Measurements from ENCODE around the gene SORCS1. TPM values are rescaled to one million over a fixed set of nuclear protein-coding genes. Genes with fewer than 3 reads are reported as not detected.

Gene SORCS1
- total RNA-seq, 4 donors from 2014 or later: 7.1 to 16.7 (median 10.7) TPM

DNA sequence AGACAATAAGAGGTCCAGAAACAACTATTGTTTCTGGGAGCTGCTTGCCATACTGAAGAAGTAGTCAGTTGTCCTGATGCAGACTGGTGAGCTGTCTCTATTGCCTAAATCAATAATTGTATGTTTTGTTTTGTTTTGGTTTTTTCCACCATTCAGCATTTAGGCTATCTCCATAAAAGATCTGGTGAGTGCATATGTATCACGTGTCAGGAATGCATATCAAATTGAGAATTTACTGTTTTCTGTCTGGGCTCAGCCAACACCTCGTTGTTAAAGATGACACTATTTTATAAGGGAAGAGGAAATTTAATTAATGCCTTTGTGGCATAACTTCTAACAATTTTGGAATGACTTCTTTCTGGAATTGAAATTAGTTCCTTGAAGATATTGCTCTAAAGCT is 66.2 kb downstream of the SORCS1 start:
- no peak overlapping the region for H3K4me3 ChIP-seq
- intact Hi-C loops (cut with DNase I): no loop called here
- 67% methylated on average over 2 of the region's 2 CpGs for WGBS
- TF ChIP-seq, protein P1, sequence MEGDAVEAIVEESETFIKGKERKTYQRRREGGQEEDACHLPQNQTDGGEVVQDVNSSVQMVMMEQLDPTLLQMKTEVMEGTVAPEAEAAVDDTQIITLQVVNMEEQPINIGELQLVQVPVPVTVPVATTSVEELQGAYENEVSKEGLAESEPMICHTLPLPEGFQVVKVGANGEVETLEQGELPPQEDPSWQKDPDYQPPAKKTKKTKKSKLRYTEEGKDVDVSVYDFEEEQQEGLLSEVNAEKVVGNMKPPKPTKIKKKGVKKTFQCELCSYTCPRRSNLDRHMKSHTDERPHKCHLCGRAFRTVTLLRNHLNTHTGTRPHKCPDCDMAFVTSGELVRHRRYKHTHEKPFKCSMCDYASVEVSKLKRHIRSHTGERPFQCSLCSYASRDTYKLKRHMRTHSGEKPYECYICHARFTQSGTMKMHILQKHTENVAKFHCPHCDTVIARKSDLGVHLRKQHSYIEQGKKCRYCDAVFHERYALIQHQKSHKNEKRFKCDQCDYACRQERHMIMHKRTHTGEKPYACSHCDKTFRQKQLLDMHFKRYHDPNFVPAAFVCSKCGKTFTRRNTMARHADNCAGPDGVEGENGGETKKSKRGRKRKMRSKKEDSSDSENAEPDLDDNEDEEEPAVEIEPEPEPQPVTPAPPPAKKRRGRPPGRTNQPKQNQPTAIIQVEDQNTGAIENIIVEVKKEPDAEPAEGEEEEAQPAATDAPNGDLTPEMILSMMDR (IDR thresholded peaks at IDR 0.05): no peak
- TF ChIP-seq EP300 (IDR thresholded peaks at IDR 0.05): no peak
- TF ChIP-seq POLR2A (IDR thresholded peaks at IDR 0.05; ENCODE audit: low read depth): no peak
- TF ChIP-seq POLR2AphosphoS5 (IDR thresholded peaks at IDR 0.05): no peak
- peaks cover 0 to 2% (median 0%) of the 10 kb centered on the region in 4 donors for H3K27me3 ChIP-seq
- no peaks in the 10 kb centered on the region for H3K9me3 ChIP-seq
- no peak overlapping the region for H3K27ac ChIP-seq (replicated peaks in 1 of 4)
- H3K4me1 ChIP-seq: peaks cover 2 to 10% (median 8%) of the 10 kb centered on the region in 4 donors
- DNase-seq (ENCODE audit: extremely low spot score): no peak
- no peaks in the 10 kb centered on the region for H3K36me3 ChIP-seq

DNA sequence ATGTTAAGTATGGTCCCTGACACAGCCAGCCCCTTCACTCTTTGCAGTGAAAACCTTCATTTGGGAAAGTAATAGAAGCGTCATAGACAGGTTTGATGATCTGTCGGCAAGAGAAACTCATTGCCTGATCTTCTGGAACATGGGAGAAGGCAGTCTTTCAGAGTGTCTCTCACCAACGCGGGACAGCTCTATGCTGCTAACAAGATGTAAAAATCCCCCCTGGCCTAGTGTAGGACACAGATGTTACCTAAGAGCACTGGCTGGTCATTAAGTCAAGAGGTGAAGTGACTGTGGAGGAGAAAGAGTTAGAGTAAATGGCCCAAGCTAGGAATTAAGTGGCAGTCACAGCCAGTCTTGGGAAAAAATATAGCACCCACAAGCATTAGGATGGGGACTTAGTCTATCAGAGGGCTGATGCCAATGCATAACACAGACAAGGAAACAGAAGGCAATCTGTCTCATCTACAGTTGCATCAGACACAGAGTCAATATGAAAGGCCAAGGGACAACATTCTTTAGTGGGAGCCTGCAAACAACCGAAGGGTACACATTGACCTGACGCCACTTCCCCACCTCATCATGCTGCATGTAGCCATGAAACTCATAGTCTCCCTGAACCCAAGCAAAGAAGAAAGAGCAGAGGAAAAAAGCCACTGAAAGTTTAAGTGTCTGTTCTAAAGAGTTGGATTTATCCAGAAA is 69.5 kb downstream of the SORCS1 start:
- no peak for DNase-seq (ENCODE audit: extremely low spot score)
- H3K4me3 ChIP-seq: no peak overlapping the region
- H3K36me3 ChIP-seq: no peaks in the 10 kb centered on the region
- H3K4me1 ChIP-seq: peaks cover 0 to 9% (median 7%) of the 10 kb centered on the region in 4 donors
- peaks cover 0 to 13% (median 1%) of the 10 kb centered on the region in 4 donors for H3K27me3 ChIP-seq
- no peaks in the 10 kb centered on the region for H3K9me3 ChIP-seq
- TF ChIP-seq EP300 (IDR thresholded peaks at IDR 0.05): no peak
- no peak for TF ChIP-seq POLR2AphosphoS5 (IDR thresholded peaks at IDR 0.05)
- no peak for TF ChIP-seq POLR2A (IDR thresholded peaks at IDR 0.05; ENCODE audit: low read depth)
- TF ChIP-seq, protein P1 (IDR thresholded peaks at IDR 0.05): no peak
- WGBS: 95% methylated on average over 6 of the region's 6 CpGs
- H3K27ac ChIP-seq (replicated peaks in 1 of 4): no peak overlapping the region
- intact Hi-C loops (cut with DNase I): no loop called here

- no peak for TF ChIP-seq EP300 (IDR thresholded peaks at IDR 0.05)
- H3K27me3 ChIP-seq: peaks cover 0 to 17% (median 1%) of the 10 kb centered on the region in 4 donors
- WGBS: 90% methylated on average over 1 of the region's 1 CpG
- H3K4me3 ChIP-seq: no peak overlapping the region
- intact Hi-C loops (cut with DNase I): no loop called here
- H3K27ac ChIP-seq (replicated peaks in 1 of 4): no peak overlapping the region
- no peak for DNase-seq (ENCODE audit: extremely low spot score)
- H3K4me1 ChIP-seq: peaks cover 0 to 9% (median 7%) of the 10 kb centered on the region in 4 donors
- no peaks in the 10 kb centered on the region for H3K9me3 ChIP-seq
- H3K36me3 ChIP-seq: no peaks in the 10 kb centered on the region
These were observed 72.2 kb downstream of the SORCS1 start for GRCh38 chr10:107092321-107092720.

DNA sequence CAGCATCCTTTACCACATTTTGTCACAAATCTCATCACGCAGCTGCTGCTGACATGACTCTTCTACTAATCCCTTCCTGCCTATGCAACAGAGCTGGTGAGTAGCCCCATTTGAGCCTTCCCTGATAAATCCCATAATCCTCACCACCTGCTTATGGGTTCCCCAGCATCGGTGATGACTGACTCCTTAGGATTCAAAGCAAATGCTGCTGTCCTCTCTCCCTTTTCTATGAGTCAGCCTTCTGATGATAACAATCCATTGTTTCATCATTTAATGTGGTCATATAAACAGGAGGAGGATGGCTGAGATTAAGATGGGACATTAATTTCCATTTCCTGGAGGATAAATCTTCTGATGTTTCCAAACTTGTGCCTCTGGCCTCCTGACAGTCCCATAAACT is 73.4 kb downstream of the SORCS1 start:
- TF ChIP-seq, protein P1 (IDR thresholded peaks at IDR 0.05): no peak
- Histone ChIP-seq H3K27me3 (peaks cover 0 to 22% (median 1%) of the 10 kb centered on the region in 4 donors), H3K4me1 (peaks cover 0 to 9% (median 7%) of the 10 kb centered on the region in 4 donors), H3K4me3 (no peak overlapping the region), H3K9me3 (no peaks in the 10 kb centered on the region), H3K27ac (replicated peaks in 1 of 4) (no peak overlapping the region), H3K36me3 (no peaks in the 10 kb centered on the region)
- no peak for DNase-seq (ENCODE audit: extremely low spot score)
- intact Hi-C loops (cut with DNase I): no loop called here
- WGBS: 52% methylated on average over 2 of the region's 2 CpGs

DNA sequence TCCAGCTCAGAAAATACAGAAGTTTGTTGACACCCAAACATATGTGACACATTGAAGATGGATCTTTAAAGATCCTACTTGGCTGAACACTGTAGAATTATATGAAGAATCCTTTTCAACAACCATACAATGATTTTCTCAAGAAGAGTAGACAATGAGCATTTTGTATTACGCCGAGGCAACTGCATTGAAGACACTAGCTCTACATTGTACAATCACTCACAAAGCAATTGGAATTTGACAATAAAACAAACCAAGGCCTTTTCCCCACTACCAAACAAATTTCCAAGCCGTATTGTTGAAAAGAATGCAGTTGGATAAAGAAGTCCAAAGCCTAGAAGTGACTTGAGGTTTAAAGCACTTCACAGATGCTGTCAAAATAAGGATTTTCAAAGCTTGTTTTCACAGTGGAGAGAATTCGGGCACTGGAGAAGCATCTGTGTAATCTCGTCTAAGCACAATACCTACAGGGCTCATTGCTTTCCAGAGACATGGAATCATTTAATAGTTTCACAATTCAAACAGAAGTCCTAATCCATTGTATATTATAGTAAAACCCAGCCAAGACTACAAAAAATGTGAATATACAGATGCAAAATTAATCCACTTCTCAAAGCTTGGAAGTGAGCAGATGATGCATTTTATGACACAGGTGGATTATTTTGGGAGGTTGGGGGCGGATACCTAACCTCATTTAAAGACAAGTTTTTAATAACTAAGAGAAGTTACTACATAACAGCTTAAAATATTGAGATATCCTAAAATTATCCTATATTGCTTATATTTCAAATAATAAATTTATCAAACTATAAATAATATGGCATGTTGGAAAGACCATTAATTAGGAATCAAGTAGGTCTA is 78.6 kb downstream of the SORCS1 start:
- peaks cover 0 to 9% (median 1%) of the 10 kb centered on the region in 4 donors for H3K27me3 ChIP-seq
- WGBS: 81% methylated on average over 6 of the region's 6 CpGs
- H3K36me3 ChIP-seq: no peaks in the 10 kb centered on the region
- H3K27ac ChIP-seq (replicated peaks in 1 of 4): no peak overlapping the region
- DNase-seq (ENCODE audit: extremely low spot score): no peak
- no peaks in the 10 kb centered on the region for H3K9me3 ChIP-seq
- H3K4me3 ChIP-seq: no peak overlapping the region
- no peak for TF ChIP-seq EP300 (IDR thresholded peaks at IDR 0.05)
- TF ChIP-seq, protein P1 (IDR thresholded peaks at IDR 0.05): no peak
- TF ChIP-seq POLR2A (IDR thresholded peaks at IDR 0.05; ENCODE audit: low read depth): no peak
- no peak for TF ChIP-seq POLR2AphosphoS5 (IDR thresholded peaks at IDR 0.05)
- intact Hi-C loops (cut with DNase I): no loop called here
- peaks cover 0 to 1% (median under 1%) of the 10 kb centered on the region in 4 donors for H3K4me1 ChIP-seq

Data from esophagus muscularis mucosa (tissue), 4 donors.